HepG2 (cell line): ENCODE data around the gene DOC2A. TPM values are rescaled to one million over a fixed set of nuclear protein-coding genes. Genes with fewer than 3 reads are reported as not detected.
A peak's percentile ranks its signal among the peaks of the same experiment; 100 is the strongest.

Source experiments
- IRF9 ChIP-seq: sonication (generic); formaldehyde crosslinking; IDR thresholded peaks from 2 replicates; pipeline ENCODE4 v1.8.0; 2022; ENCODE audit warnings: missing genetic modification reagents, mild to moderate bottlenecking, borderline replicate concordance
- PTBP1 ChIP-seq: fragments of 200-400 bp; formaldehyde crosslinking; IDR thresholded peaks from 2 replicates; pipeline ENCODE4 v1.6.1; 2018; ENCODE audit warnings: low read length, low read depth; ENCODE audit not compliant: poor library complexity, severe bottlenecking
- SRY ChIP-seq: sonication (generic); formaldehyde crosslinking; IDR thresholded peaks from 2 replicates; pipeline ENCODE4 v1.8.0; 2022; ENCODE audit warnings: mild to moderate bottlenecking, missing genetic modification reagents
- SSRP1 ChIP-seq: IDR thresholded peaks from 2 replicates; pipeline ENCODE4 v1.6.1; 2016; ENCODE audit warnings: control low read depth
- ZIK1 ChIP-seq: sonication (generic); formaldehyde crosslinking; IDR thresholded peaks from 2 replicates; pipeline ENCODE4 v1.5.0; 2020; ENCODE audit warnings: mild to moderate bottlenecking, low read depth, missing genetic modification reagents, borderline replicate concordance
- ZNF879 ChIP-seq: sonication (generic); formaldehyde crosslinking; IDR thresholded peaks from 2 replicates; pipeline ENCODE4 v1.8.1; 2023; ENCODE audit warnings: missing genetic modification reagents
- polyA plus RNA-seq, 8 experiments: library from polyadenylated mRNA; depleted of rRNA in 3 of 8; stranded (reverse) in 7 of 8; unstranded in 1 of 8; fragments of >200 nt; fragmentation: Illumina TruSeq in 4 of 8; extraction: Trizol in 4 of 8; gene quantifications; 2 replicates each; pipeline versions ENCODE4 v1.2.1 to v1.2.3, GENCODE V29; 2011 to 2016; ENCODE audit warnings: low read depth in 4 of 8, missing spikeins in 1 of 8, mixed read lengths in 1 of 8; ENCODE audit not compliant: insufficient read depth in 1 of 8
- total RNA-seq, 5 experiments: library from RNA; depleted of rRNA; stranded (reverse); fragments of >200 nt; fragmentation: Illumina TruSeq; extraction: Trizol; gene quantifications; 2 replicates each; pipeline ENCODE4 v1.2.3, GENCODE V29; 2016; ENCODE audit warnings: low read depth in 1 of 5
- TF ChIP-seq, protein P1 (sequence below): sonication (generic); IDR thresholded peaks from 2 replicates; pipeline ENCODE4 v1.6.1; 2016; ENCODE audit warnings: low read depth, borderline replicate concordance
- TF ChIP-seq, protein P2 (sequence below): fragments of 450-650 bp; IDR thresholded peaks from 2 replicates; pipeline ENCODE4 v1.6.1; 2017
- TF ChIP-seq, protein P3 (sequence below): sonication (generic); formaldehyde crosslinking; IDR thresholded peaks from 2 replicates; pipeline ENCODE4 v1.4.0; 2020; ENCODE audit warnings: mild to moderate bottlenecking, missing genetic modification reagents

The DOC2A gene
- total and polyA plus RNA-seq, 2 of the 13 experiments (the other 11 are each of a cell fraction or from before 2014, with no cell fraction given): 0.15 to 0.55 TPM

DNA sequence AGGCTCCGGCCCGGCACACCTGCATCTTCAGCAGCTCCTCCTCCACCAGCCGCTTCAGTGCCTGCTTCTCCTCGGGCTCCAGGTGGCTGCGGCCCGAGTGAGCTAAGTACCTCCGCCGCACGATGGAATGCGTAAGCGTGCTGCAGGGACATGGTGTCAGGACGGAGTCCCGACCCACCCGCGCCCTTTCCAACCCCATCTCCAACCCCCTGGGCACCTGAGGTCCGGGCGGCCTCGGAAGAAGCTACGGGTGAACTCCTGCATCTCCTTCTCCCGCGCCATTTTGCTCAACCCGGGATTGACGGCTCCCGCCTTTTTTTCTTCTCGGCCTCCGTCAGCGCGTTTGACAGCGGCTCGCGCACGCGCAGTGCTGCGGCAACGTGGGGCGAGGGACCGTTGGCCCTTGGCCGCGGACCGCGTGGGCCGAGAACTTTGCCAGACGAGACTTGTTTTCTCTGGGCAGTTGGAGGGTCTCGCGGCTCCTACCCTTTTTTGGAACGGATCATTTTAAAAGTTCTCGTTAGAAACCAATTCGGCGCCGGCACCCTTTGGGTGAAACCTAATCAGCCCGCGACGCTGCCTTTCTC is 15.4 kb downstream of the DOC2A start, which contains the start of gene HIRIP3 (continued):
- TF ChIP-seq IRF9: peak; percentile 95; the same call in 1 of the 2 replicates
- no peak for TF ChIP-seq ZIK1 (CRISPR knock-in tag)
- TF ChIP-seq ZNF879 (CRISPR knock-in tag): no peak
- TF ChIP-seq PTBP1: peak; percentile 58
- TF ChIP-seq, protein P1, sequence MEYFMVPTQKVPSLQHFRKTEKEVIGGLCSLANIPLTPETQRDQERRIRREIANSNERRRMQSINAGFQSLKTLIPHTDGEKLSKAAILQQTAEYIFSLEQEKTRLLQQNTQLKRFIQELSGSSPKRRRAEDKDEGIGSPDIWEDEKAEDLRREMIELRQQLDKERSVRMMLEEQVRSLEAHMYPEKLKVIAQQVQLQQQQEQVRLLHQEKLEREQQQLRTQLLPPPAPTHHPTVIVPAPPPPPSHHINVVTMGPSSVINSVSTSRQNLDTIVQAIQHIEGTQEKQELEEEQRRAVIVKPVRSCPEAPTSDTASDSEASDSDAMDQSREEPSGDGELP: no peak
- no peak for TF ChIP-seq SSRP1 (CRISPR knock-in tag)
- no peak for TF ChIP-seq SRY
- TF ChIP-seq, protein P2, sequence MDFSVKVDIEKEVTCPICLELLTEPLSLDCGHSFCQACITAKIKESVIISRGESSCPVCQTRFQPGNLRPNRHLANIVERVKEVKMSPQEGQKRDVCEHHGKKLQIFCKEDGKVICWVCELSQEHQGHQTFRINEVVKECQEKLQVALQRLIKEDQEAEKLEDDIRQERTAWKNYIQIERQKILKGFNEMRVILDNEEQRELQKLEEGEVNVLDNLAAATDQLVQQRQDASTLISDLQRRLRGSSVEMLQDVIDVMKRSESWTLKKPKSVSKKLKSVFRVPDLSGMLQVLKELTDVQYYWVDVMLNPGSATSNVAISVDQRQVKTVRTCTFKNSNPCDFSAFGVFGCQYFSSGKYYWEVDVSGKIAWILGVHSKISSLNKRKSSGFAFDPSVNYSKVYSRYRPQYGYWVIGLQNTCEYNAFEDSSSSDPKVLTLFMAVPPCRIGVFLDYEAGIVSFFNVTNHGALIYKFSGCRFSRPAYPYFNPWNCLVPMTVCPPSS: no peak
- TF ChIP-seq, protein P3, sequence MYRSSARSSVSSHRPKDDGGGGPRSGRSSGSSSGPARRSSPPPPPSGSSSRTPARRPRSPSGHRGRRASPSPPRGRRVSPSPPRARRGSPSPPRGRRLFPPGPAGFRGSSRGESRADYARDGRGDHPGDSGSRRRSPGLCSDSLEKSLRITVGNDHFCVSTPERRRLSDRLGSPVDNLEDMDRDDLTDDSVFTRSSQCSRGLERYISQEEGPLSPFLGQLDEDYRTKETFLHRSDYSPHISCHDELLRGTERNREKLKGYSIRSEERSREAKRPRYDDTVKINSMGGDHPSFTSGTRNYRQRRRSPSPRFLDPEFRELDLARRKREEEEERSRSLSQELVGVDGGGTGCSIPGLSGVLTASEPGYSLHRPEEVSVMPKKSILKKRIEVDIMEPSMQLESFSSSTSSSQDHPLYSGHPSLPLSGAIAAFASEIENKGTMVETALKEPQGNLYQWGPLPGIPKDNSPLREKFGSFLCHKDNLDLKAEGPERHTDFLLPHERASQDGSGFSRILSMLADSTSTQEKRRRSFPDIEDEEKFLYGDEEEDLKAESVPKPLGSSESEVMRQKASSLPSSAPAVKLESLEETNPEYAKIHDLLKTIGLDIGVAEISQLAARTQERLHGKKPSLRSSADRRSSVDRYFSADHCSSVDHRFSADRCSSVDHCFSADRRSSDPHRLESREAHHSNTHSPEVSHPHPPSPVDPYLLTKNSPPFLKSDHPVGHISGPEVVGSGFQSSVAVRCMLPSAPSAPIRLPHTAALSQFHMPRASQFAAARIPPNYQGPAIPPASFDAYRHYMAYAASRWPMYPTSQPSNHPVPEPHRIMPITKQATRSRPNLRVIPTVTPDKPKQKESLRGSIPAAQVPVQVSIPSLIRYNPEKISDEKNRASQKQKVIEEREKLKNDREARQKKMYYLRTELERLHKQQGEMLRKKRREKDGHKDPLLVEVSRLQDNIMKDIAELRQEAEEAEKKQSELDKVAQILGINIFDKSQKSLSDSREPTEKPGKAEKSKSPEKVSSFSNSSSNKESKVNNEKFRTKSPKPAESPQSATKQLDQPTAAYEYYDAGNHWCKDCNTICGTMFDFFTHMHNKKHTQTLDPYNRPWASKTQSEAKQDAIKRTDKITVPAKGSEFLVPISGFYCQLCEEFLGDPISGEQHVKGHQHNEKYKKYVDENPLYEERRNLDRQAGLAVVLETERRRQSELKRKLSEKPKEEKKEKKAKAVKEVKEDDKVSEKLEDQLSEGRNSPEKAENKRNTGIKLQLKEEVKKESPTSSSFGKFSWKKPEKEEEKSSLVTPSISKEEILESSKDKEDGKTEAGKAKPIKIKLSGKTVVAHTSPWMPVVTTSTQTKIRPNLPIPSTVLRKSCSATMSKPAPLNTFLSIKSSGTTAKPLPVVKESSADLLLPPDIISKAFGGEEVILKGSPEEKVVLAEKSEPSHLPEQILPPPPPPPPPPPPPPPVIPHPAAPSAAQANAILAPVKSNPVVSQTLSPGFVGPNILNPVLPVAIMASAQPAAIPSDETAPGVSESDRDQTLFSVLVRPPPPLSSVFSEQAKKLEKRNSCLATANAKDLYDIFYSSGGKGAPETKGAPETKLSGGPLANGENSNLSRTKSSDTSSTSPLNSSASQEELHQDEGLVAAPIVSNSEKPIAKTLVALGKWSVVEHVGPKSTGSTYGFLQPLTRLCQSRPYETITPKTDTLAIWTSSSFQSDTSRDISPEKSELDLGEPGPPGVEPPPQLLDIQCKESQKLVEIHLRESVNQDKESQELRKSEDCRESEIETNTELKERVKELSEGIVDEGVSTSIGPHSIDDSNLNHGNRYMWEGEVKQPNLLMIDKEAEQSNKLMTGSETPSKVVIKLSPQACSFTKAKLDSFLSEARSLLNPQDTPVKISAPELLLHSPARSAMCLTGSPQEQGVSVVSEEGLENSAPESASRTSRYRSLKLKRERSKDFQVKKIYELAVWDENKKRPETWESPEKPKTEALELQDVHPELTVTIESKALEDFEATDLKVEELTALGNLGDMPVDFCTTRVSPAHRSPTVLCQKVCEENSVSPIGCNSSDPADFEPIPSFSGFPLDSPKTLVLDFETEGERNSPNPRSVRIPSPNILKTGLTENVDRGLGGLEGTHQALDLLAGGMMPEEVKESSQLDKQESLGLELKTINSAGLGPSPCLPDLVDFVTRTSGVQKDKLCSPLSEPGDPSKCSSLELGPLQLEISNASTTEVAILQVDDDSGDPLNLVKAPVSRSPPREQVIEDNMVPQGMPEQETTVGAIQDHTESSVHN (CRISPR knock-in tag): no peak
